Liver (tissue), 9 donors: ENCODE measurements around the gene PSMB2. TPM values are rescaled to one million over a fixed set of nuclear protein-coding genes. Genes with fewer than 3 reads are reported as not detected.
A peak's percentile ranks its signal among the peaks of the same experiment; 100 is the strongest.

ENCODE experiments used
- DNase-seq: peaks from one replicate; pipeline ENCODE4 v3.0.0-alpha.2; 2017; ENCODE audit warnings: low spot score
- H3K27ac ChIP-seq, 2 donors: one replicate each; pipeline ENCODE4 v1.7.0; 2013; ENCODE audit warnings: inconsistent platforms in 2 of 2, low read length in 2 of 2, control low read depth in 1 of 2, low read depth in 1 of 2, mild to moderate bottlenecking in 1 of 2
- H3K27me3 ChIP-seq, 4 donors: one replicate each; pipeline versions ENCODE4 v1.6.1 to v1.7.0; 2013; ENCODE audit warnings: low read length in 3 of 4, inconsistent platforms in 1 of 4, mild to moderate bottlenecking in 1 of 4, moderate library complexity in 1 of 4; ENCODE audit not compliant: control insufficient read depth in 4 of 4, insufficient read depth in 4 of 4
- H3K36me3 ChIP-seq, 4 donors: one replicate each; pipeline versions ENCODE4 v1.6.1 to v1.7.0; 2013; ENCODE audit warnings: low read length in 3 of 4, mild to moderate bottlenecking in 3 of 4, low read depth in 1 of 4, moderate library complexity in 1 of 4; ENCODE audit not compliant: control insufficient read depth in 4 of 4, insufficient read depth in 3 of 4
- H3K4me1 ChIP-seq, 4 donors: one replicate each; pipeline versions ENCODE4 v1.6.1 to v1.7.0; 2013; ENCODE audit warnings: low read length in 3 of 4, mild to moderate bottlenecking in 3 of 4, moderate library complexity in 1 of 4; ENCODE audit not compliant: control insufficient read depth in 4 of 4, insufficient read depth in 4 of 4
- H3K4me3 ChIP-seq, 3 donors: one replicate each; pipeline versions ENCODE4 v1.6.1 to v1.7.0; 2013; ENCODE audit warnings: low read length in 3 of 3, control low read depth in 1 of 3, low read depth in 1 of 3, mild to moderate bottlenecking in 1 of 3
- H3K9ac ChIP-seq, 2 donors: one replicate each; pipeline ENCODE4 v1.7.0; 2013; ENCODE audit warnings: low read length in 2 of 2, mild to moderate bottlenecking in 2 of 2, moderate library complexity in 2 of 2, control low read depth in 1 of 2, low read depth in 1 of 2
- H3K9me3 ChIP-seq, 4 donors: one replicate each; pipeline versions ENCODE4 v1.6.1 to v1.7.0; 2013; ENCODE audit warnings: low read length in 3 of 4; ENCODE audit not compliant: control insufficient read depth in 4 of 4
- EGR1 ChIP-seq, 2 donors: IDR thresholded peaks; 2 replicates each; pipeline ENCODE4 v1.6.1; 2016 to 2018; ENCODE audit warnings: antibody characterized with exemption in 2 of 2, low read depth in 2 of 2
- FOXA1 ChIP-seq: IDR thresholded peaks from 2 replicates; pipeline ENCODE4 v1.6.1; 2016; ENCODE audit warnings: antibody characterized with exemption
- FOXA2 ChIP-seq: IDR thresholded peaks from 2 replicates; pipeline ENCODE4 v1.6.1; 2016; ENCODE audit warnings: antibody characterized with exemption
- GABPA ChIP-seq, 2 donors: IDR thresholded peaks in 1 of 2; conservative IDR thresholded peaks in 1 of 2; 2 replicates each; pipeline ENCODE4 v1.6.1; 2016; ENCODE audit warnings: antibody characterized with exemption in 2 of 2, mild to moderate bottlenecking in 1 of 2, moderate library complexity in 1 of 2
- HNF4A ChIP-seq, 2 donors: conservative IDR thresholded peaks; 2 replicates each; pipeline ENCODE4 v1.6.1; 2016; ENCODE audit warnings: antibody characterized with exemption in 2 of 2, mild to moderate bottlenecking in 2 of 2
- HNF4G ChIP-seq: IDR thresholded peaks from 2 replicates; pipeline ENCODE4 v1.6.1; 2016; ENCODE audit warnings: antibody characterized with exemption
- JUND ChIP-seq, 2 donors: IDR thresholded peaks; 2 replicates each; pipeline ENCODE4 v1.6.1; 2016; ENCODE audit warnings: antibody characterized with exemption in 2 of 2
- NR2F2 ChIP-seq: IDR thresholded peaks from 2 replicates; pipeline ENCODE4 v1.6.1; 2016; ENCODE audit warnings: antibody characterized with exemption
- RAD21 ChIP-seq, 2 donors: IDR thresholded peaks; 2 replicates each; pipeline ENCODE4 v1.6.1; 2016; ENCODE audit warnings: antibody characterized with exemption in 2 of 2, mild to moderate bottlenecking in 2 of 2
- RXRA ChIP-seq, 2 donors: IDR thresholded peaks; 2 replicates each; pipeline ENCODE4 v1.6.1; 2017 to 2018; ENCODE audit warnings: antibody characterized with exemption in 2 of 2, mild to moderate bottlenecking in 1 of 2
- SP1 ChIP-seq: IDR thresholded peaks from 2 replicates; pipeline ENCODE4 v1.6.1; 2018; ENCODE audit warnings: antibody characterized with exemption, mild to moderate bottlenecking
- TAF1 ChIP-seq: conservative IDR thresholded peaks from 2 replicates; pipeline ENCODE4 v1.6.1; 2016; ENCODE audit warnings: antibody characterized with exemption, mild to moderate bottlenecking
- YY1 ChIP-seq: IDR thresholded peaks from 2 replicates; pipeline ENCODE4 v1.6.1; 2016; ENCODE audit warnings: antibody characterized with exemption, mild to moderate bottlenecking
- WGBS: extraction: QIAGEN DNeasy Blood & Tissue Kit; methylation state at CpG from one replicate; pipeline ENCODE4 v1.1.7; 2013; 5-methylcytosine and 5-hydroxymethylcytosine counted together
- polyA plus RNA-seq, 2 donors: library from polyadenylated mRNA; stranded (reverse) in 1 of 2; unstranded in 1 of 2; fragments of 200-250 nt in 1 of 2; fragments of >200 nt in 1 of 2; fragmentation: Nextera tagmentation in 1 of 2; extraction: Ambion mirVana in 1 of 2; gene quantifications; one replicate each; pipeline versions ENCODE4 v1.2.1 to v1.2.3, GENCODE V29; 2013 to 2015
- total RNA-seq, 2 donors: library from RNA; depleted of rRNA; stranded (reverse); fragments of >200 nt; gene quantifications; one replicate each; pipeline ENCODE4 v1.2.3, GENCODE V29; 2014
- TF ChIP-seq, protein P1 (sequence below): IDR thresholded peaks from 2 replicates; pipeline ENCODE4 v1.6.1; 2016; ENCODE audit warnings: antibody characterized with exemption, mild to moderate bottlenecking
- TF ChIP-seq, protein P2 (sequence below): IDR thresholded peaks from 2 replicates; pipeline ENCODE4 v1.6.1; 2016; ENCODE audit warnings: antibody characterized with exemption
- TF ChIP-seq, protein P3 (sequence below): IDR thresholded peaks from 2 replicates; pipeline ENCODE4 v1.6.1; 2016; ENCODE audit warnings: antibody characterized with exemption
- TF ChIP-seq, protein P4 (sequence below): IDR thresholded peaks from 2 replicates; pipeline ENCODE4 v1.6.1; 2016; ENCODE audit warnings: antibody characterized with exemption
- TF ChIP-seq, protein P5 (sequence below): fragments of 150-350 bp; IDR thresholded peaks from 2 replicates; pipeline ENCODE4 v1.5.1; 2017; ENCODE audit warnings: improper control_type of control experiment, low read depth, low read length; ENCODE audit not compliant: missing input control
- donor health status: healthy.
- donor health status: healthy.
- donor health status: healthy.
- donor health status: healthy.
- donor health status: healthy.

PSMB2 gene
- total and polyA plus RNA-seq, 4 donors, result 19.1 to 76.6 (median 40.8) TPM

DNA sequence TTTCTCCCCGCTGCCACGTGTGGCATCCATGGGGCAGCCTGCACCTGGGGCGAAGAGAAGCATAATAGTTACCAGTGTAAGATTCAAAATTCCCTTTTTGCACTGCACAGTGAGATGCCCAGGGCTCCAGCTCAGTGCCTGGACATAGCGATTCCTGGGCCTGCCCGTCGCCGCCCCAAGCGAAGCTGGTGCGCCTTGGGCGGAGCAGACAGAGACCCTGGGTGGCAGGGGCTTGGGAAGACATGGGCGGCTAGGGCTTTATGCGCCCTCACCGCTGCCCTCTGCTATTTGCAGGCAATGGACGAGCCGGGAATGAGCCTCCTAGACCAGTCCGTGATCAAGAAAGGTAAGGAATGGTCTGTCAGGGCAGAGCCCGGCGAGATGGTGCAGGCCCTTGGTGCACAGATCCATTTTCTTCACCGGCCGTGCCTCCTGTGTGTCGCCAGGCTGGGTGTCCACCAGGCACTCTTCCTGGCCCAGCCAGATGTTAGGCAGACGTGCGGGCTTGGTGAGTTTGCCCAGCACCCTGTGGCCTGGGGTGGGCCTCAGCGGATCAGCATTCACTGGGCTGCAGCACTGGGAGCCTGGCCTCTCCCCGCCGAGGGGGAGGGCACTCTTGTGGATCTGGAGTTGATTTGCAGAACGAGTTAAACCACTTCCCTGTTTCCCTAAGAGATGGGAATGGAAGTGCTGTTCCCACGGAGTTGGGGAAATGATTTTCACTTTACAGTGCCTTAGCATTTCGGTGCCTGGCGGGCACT, 66.5 kb downstream of the PSMB2 start:
- Histone ChIP-seq H3K27me3 (peaks cover 0 to 6% (median 3%) of the 10 kb centered on the region in 4 donors), H3K27ac (no peak overlapping the region), H3K9me3 (no peaks in the 10 kb centered on the region), H3K9ac (no peak overlapping the region), H3K4me3 (no peak overlapping the region), H3K4me1 (peaks cover 4 to 19% (median 14%) of the 10 kb centered on the region in 4 donors), H3K36me3 (no peaks in the 10 kb centered on the region)
- no peak for DNase-seq
- 63% methylated on average over 30 of the region's 30 CpGs for WGBS
- TF ChIP-seq, protein P1, sequence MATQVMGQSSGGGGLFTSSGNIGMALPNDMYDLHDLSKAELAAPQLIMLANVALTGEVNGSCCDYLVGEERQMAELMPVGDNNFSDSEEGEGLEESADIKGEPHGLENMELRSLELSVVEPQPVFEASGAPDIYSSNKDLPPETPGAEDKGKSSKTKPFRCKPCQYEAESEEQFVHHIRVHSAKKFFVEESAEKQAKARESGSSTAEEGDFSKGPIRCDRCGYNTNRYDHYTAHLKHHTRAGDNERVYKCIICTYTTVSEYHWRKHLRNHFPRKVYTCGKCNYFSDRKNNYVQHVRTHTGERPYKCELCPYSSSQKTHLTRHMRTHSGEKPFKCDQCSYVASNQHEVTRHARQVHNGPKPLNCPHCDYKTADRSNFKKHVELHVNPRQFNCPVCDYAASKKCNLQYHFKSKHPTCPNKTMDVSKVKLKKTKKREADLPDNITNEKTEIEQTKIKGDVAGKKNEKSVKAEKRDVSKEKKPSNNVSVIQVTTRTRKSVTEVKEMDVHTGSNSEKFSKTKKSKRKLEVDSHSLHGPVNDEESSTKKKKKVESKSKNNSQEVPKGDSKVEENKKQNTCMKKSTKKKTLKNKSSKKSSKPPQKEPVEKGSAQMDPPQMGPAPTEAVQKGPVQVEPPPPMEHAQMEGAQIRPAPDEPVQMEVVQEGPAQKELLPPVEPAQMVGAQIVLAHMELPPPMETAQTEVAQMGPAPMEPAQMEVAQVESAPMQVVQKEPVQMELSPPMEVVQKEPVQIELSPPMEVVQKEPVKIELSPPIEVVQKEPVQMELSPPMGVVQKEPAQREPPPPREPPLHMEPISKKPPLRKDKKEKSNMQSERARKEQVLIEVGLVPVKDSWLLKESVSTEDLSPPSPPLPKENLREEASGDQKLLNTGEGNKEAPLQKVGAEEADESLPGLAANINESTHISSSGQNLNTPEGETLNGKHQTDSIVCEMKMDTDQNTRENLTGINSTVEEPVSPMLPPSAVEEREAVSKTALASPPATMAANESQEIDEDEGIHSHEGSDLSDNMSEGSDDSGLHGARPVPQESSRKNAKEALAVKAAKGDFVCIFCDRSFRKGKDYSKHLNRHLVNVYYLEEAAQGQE, result no peak
- TF ChIP-seq FOXA1 (no peak), HNF4G (no peak)

DNA sequence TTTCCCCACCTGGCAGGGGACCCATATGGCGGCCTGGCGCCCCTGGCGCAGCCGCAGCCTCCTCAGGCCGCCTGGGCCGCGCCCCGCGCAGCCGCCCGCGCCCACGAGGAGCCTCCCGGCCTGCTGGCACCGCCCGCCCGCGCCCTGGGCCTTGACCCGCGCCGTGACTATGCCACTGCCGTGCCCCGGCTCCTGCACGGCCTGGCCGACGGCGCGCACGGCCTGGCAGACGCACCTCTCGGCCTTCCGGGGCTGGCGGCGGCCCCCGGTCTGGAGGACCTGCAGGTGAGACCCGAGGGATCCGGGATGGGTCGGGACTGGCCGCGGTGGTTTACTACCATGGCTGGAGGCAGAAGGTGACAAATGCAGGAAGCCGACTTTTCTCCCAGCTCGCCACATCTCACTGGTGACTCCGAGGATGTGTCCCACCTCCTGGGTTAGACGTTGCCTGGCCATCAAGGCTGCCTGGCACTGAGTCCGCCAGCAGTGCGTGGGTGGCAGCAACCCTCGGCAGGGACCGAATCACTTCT, 67.1 kb downstream of the PSMB2 start:
- H3K36me3 ChIP-seq, result no peaks in the 10 kb centered on the region
- DNase-seq, result no peak
- H3K9ac ChIP-seq, result no peak overlapping the region
- peak overlapping the region in 1 of 3 donors; percentile 37 for H3K4me3 ChIP-seq
- no peak overlapping the region for H3K27ac ChIP-seq
- peaks cover 0 to 6% (median 3%) of the 10 kb centered on the region in 4 donors for H3K27me3 ChIP-seq
- TF ChIP-seq HNF4G, result no peak
- TF ChIP-seq, protein P2, sequence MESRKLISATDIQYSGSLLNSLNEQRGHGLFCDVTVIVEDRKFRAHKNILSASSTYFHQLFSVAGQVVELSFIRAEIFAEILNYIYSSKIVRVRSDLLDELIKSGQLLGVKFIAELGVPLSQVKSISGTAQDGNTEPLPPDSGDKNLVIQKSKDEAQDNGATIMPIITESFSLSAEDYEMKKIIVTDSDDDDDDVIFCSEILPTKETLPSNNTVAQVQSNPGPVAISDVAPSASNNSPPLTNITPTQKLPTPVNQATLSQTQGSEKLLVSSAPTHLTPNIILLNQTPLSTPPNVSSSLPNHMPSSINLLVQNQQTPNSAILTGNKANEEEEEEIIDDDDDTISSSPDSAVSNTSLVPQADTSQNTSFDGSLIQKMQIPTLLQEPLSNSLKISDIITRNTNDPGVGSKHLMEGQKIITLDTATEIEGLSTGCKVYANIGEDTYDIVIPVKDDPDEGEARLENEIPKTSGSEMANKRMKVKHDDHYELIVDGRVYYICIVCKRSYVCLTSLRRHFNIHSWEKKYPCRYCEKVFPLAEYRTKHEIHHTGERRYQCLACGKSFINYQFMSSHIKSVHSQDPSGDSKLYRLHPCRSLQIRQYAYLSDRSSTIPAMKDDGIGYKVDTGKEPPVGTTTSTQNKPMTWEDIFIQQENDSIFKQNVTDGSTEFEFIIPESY, result no peak
- no peak for TF ChIP-seq JUND (IDR thresholded peaks at IDR 0.05)
- TF ChIP-seq GABPA (IDR thresholded peaks at IDR 0.05 in 1 of 2, conservative IDR thresholded peaks at IDR 0.05 in 1 of 2), result no peak
- no peak for TF ChIP-seq TAF1
- TF ChIP-seq RXRA (IDR thresholded peaks at IDR 0.05), result no peak
- TF ChIP-seq, protein P3, sequence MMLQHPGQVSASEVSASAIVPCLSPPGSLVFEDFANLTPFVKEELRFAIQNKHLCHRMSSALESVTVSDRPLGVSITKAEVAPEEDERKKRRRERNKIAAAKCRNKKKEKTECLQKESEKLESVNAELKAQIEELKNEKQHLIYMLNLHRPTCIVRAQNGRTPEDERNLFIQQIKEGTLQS, result no peak
- TF ChIP-seq, protein P4, sequence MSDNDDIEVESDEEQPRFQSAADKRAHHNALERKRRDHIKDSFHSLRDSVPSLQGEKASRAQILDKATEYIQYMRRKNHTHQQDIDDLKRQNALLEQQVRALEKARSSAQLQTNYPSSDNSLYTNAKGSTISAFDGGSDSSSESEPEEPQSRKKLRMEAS, result no peak
- no peak for TF ChIP-seq RAD21 (IDR thresholded peaks at IDR 0.05)
- TF ChIP-seq FOXA2, result no peak
- no peak for TF ChIP-seq FOXA1
- TF ChIP-seq, protein P1, result no peak
- TF ChIP-seq SP1, result no peak
- TF ChIP-seq, protein P5, sequence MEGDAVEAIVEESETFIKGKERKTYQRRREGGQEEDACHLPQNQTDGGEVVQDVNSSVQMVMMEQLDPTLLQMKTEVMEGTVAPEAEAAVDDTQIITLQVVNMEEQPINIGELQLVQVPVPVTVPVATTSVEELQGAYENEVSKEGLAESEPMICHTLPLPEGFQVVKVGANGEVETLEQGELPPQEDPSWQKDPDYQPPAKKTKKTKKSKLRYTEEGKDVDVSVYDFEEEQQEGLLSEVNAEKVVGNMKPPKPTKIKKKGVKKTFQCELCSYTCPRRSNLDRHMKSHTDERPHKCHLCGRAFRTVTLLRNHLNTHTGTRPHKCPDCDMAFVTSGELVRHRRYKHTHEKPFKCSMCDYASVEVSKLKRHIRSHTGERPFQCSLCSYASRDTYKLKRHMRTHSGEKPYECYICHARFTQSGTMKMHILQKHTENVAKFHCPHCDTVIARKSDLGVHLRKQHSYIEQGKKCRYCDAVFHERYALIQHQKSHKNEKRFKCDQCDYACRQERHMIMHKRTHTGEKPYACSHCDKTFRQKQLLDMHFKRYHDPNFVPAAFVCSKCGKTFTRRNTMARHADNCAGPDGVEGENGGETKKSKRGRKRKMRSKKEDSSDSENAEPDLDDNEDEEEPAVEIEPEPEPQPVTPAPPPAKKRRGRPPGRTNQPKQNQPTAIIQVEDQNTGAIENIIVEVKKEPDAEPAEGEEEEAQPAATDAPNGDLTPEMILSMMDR, result no peak
- TF ChIP-seq HNF4A (conservative IDR thresholded peaks at IDR 0.05), result no peak
- TF ChIP-seq YY1, result no peak
- no peak for TF ChIP-seq NR2F2
- TF ChIP-seq EGR1 (IDR thresholded peaks at IDR 0.05; ENCODE audit: low read depth in 2 of 2), result no peak
- 26% methylated on average over 48 of the region's 48 CpGs for WGBS
- no peaks in the 10 kb centered on the region for H3K9me3 ChIP-seq
- peaks cover 4 to 19% (median 14%) of the 10 kb centered on the region in 4 donors for H3K4me1 ChIP-seq
